WTC11 (cell line): ENCODE data around the gene MADD. TPM values are rescaled to one million over a fixed set of nuclear protein-coding genes. Genes with fewer than 3 reads are reported as not detected.

Experiments
- ATAC-seq: fragments of 200-7000 bp; cut with Tn5 transposase; 2 replicates; pipeline ENCODE4 v1.10.0; 2021; ENCODE audit warnings: mild to moderate bottlenecking, moderate library complexity
- CTCF ChIA-PET: fragments of 300-600 bp; sonication (Branson Sonifier 250); formaldehyde crosslinking; loops from one replicate; lab custom pipeline; 2021; ENCODE audit warnings: antibody characterized with exemption; lab: Charles Lee
- POLR2A ChIA-PET: fragments of 350-600 bp; sonication (Branson Sonifier 250); formaldehyde crosslinking; loops from one replicate; lab custom pipeline; 2021; ENCODE audit warnings: antibody characterized with exemption; lab: Charles Lee
- DNase-seq: peaks from one replicate; pipeline ENCODE4 v3.0.0; 2021; ENCODE audit warnings: low spot score
- H3K27ac Mint-ChIP-seq: 2 replicates; pipeline ENCODE4 v1.8.0; 2021; ENCODE audit warnings: mixed read lengths
- H3K27me3 Mint-ChIP-seq: 2 replicates; pipeline ENCODE4 v1.8.0; 2021; ENCODE audit warnings: low read depth, mild to moderate bottlenecking, moderate library complexity, mixed read lengths
- H3K36me3 Mint-ChIP-seq: 2 replicates; pipeline ENCODE4 v1.8.0; 2021; ENCODE audit warnings: mixed read lengths
- H3K4me1 Mint-ChIP-seq: 2 replicates; pipeline ENCODE4 v1.8.0; 2022; ENCODE audit warnings: mixed read lengths
- H3K4me3 Mint-ChIP-seq: 2 replicates; pipeline ENCODE4 v1.8.0; 2021; ENCODE audit warnings: mild to moderate bottlenecking, moderate library complexity, mixed read lengths
- H3K9me3 Mint-ChIP-seq: 2 replicates; pipeline ENCODE4 v1.8.0; 2021; ENCODE audit warnings: mixed read lengths
- CREB1 ChIP-seq: sonication (generic); formaldehyde crosslinking; IDR thresholded peaks from 2 replicates; pipeline ENCODE4 v1.8.0; 2023; ENCODE audit warnings: mild to moderate bottlenecking, missing genetic modification reagents
- CREM ChIP-seq: sonication (generic); formaldehyde crosslinking; IDR thresholded peaks from 2 replicates; pipeline ENCODE4 v1.8.1; 2022; ENCODE audit warnings: mild to moderate bottlenecking, missing genetic modification reagents, moderate library complexity
- EMX1 ChIP-seq: fragments of 250-450 bp; sonication (Bioruptor Pico); IDR thresholded peaks from 2 replicates; pipeline ENCODE4 v1.8.0; 2021; ENCODE audit warnings: mild to moderate bottlenecking
- ETV6 ChIP-seq: sonication (generic); formaldehyde crosslinking; IDR thresholded peaks from 2 replicates; pipeline ENCODE4 v1.8.1; 2022; ENCODE audit warnings: mild to moderate bottlenecking, missing genetic modification reagents
- FOXK1 ChIP-seq: sonication (generic); formaldehyde crosslinking; IDR thresholded peaks from 2 replicates; pipeline ENCODE4 v1.8.0; 2022; ENCODE audit warnings: mild to moderate bottlenecking, moderate library complexity, missing genetic modification reagents
- GABPB1 ChIP-seq: sonication (generic); formaldehyde crosslinking; IDR thresholded peaks from 2 replicates; pipeline ENCODE4 v1.8.1; 2023; ENCODE audit warnings: mild to moderate bottlenecking, missing genetic modification reagents
- GTF2I ChIP-seq: fragments of 250-450 bp; sonication (Bioruptor Pico); conservative IDR thresholded peaks from 2 replicates; pipeline ENCODE4 v1.4.0; 2021; ENCODE audit warnings: mild to moderate bottlenecking
- HMGA2 ChIP-seq: fragments of 250-450 bp; sonication (Bioruptor Pico); IDR thresholded peaks from 2 replicates; pipeline ENCODE4 v1.4.0; 2021; ENCODE audit warnings: mild to moderate bottlenecking, moderate library complexity
- IRF2 ChIP-seq: sonication (generic); formaldehyde crosslinking; IDR thresholded peaks from 2 replicates; pipeline ENCODE4 v1.8.0; 2022; ENCODE audit warnings: low read depth, missing genetic modification reagents, borderline replicate concordance
- KAT7 ChIP-seq: sonication (generic); formaldehyde crosslinking; IDR thresholded peaks from 2 replicates; pipeline ENCODE4 v1.8.1; 2023; ENCODE audit warnings: missing genetic modification reagents, mild to moderate bottlenecking, borderline replicate concordance
- MYBL2 ChIP-seq: sonication (generic); formaldehyde crosslinking; IDR thresholded peaks from 2 replicates; pipeline ENCODE4 v1.8.1; 2023; ENCODE audit warnings: mild to moderate bottlenecking, moderate library complexity, missing genetic modification reagents
- NFATC4 ChIP-seq: fragments of 250-450 bp; sonication (Bioruptor Pico); IDR thresholded peaks from 2 replicates; pipeline ENCODE4 v1.9.0; 2021; ENCODE audit warnings: mild to moderate bottlenecking
- NFE2L1 ChIP-seq: sonication (generic); formaldehyde crosslinking; IDR thresholded peaks from 2 replicates; pipeline ENCODE4 v1.8.1; 2023; ENCODE audit warnings: missing genetic modification reagents
- NFYB ChIP-seq: sonication (generic); formaldehyde crosslinking; conservative IDR thresholded peaks from 2 replicates; pipeline ENCODE4 v1.8.0; 2022; ENCODE audit warnings: low read depth, missing genetic modification reagents
- RORB ChIP-seq: fragments of 250-450 bp; sonication (Bioruptor Pico); IDR thresholded peaks from 2 replicates; pipeline ENCODE4 v1.9.0; 2021; ENCODE audit warnings: mild to moderate bottlenecking
- SMAD3 ChIP-seq: sonication (generic); formaldehyde crosslinking; IDR thresholded peaks from 2 replicates; pipeline ENCODE4 v1.8.0; 2022; ENCODE audit warnings: missing genetic modification reagents, mild to moderate bottlenecking, borderline replicate concordance
- SOX15 ChIP-seq: fragments of 250-450 bp; sonication (Bioruptor Pico); IDR thresholded peaks from 2 replicates; pipeline ENCODE4 v1.9.0; 2021; ENCODE audit warnings: mild to moderate bottlenecking
- TCF7 ChIP-seq: sonication (generic); formaldehyde crosslinking; IDR thresholded peaks from 2 replicates; pipeline ENCODE4 v1.8.0; 2022; ENCODE audit warnings: mild to moderate bottlenecking, low read depth, missing genetic modification reagents, moderate library complexity
- TP53 ChIP-seq: sonication (generic); formaldehyde crosslinking; IDR thresholded peaks from 2 replicates; pipeline ENCODE4 v1.8.1; 2023; ENCODE audit warnings: mild to moderate bottlenecking, missing genetic modification reagents
- ZNF138 ChIP-seq: sonication (generic); formaldehyde crosslinking; conservative IDR thresholded peaks from 2 replicates; pipeline ENCODE4 v1.8.1; 2022; ENCODE audit warnings: mild to moderate bottlenecking, moderate library complexity, missing genetic modification reagents
- ZNF317 ChIP-seq: sonication (generic); formaldehyde crosslinking; IDR thresholded peaks from 2 replicates; pipeline ENCODE4 v1.8.1; 2023; ENCODE audit warnings: low read depth, mild to moderate bottlenecking, moderate library complexity, missing genetic modification reagents, borderline replicate concordance
- ZNF396 ChIP-seq: fragments of 250-450 bp; sonication (Bioruptor Pico); IDR thresholded peaks from 2 replicates; pipeline ENCODE4 v1.8.0; 2021; ENCODE audit warnings: mild to moderate bottlenecking, moderate library complexity, borderline replicate concordance
- ZNF416 ChIP-seq: fragments of 250-450 bp; sonication (Bioruptor Pico); IDR thresholded peaks from 2 replicates; pipeline ENCODE4 v1.9.0; 2021; ENCODE audit warnings: mild to moderate bottlenecking, inconsistent platforms
- total RNA-seq: library from RNA; stranded (reverse); gene quantifications from 3 replicates; pipeline ENCODE4 v1.2.3, GENCODE V29; 2021
- TF ChIP-seq, protein P1 (sequence below): sonication (generic); formaldehyde crosslinking; IDR thresholded peaks from 2 replicates; pipeline ENCODE4 v1.8.0; 2022; ENCODE audit warnings: mild to moderate bottlenecking, missing genetic modification reagents
- TF ChIP-seq, protein P2 (sequence below): fragments of 250-450 bp; sonication (Bioruptor Pico); IDR thresholded peaks from 2 replicates; pipeline ENCODE4 v1.9.0; 2021; ENCODE audit warnings: moderate library complexity, mild to moderate bottlenecking, inconsistent platforms, borderline replicate concordance
- TF ChIP-seq, protein P3 (sequence below): sonication (generic); formaldehyde crosslinking; conservative IDR thresholded peaks from 2 replicates; pipeline ENCODE4 v1.8.1; 2023; ENCODE audit warnings: mild to moderate bottlenecking, low read depth, missing genetic modification reagents, moderate library complexity
- TF ChIP-seq, protein P4 (sequence below): sonication (generic); formaldehyde crosslinking; IDR thresholded peaks from 2 replicates; pipeline ENCODE4 v1.8.1; 2022; ENCODE audit warnings: mild to moderate bottlenecking, missing genetic modification reagents, moderate library complexity, borderline replicate concordance
- TF ChIP-seq, protein P5 (sequence below): fragments of 250-450 bp; sonication (Bioruptor Pico); IDR thresholded peaks from 2 replicates; pipeline ENCODE4 v1.9.0; 2021; ENCODE audit warnings: mild to moderate bottlenecking

Gene MADD
- total RNA-seq, 1 experiment from 2014 or later = 47.5 TPM

DNA sequence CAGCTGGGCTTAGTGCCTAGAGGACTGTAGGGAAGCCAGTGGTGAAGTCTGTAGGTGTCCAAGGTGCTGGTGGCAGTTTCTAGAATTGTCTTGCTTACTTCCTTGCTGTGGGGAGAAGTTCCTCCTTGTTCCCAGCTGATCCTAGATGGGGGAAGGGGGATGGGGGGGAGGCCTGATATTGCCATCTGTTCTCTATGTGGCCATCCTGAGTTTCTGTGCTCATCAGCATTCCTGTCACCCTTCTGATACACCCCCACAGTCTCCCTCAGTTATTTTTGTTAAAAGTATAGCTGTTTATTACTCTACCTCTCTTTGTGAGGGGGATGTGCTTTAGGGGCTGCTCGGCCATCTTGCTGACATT lies 36.5 kb downstream of the MADD start:
- no peaks in the 10 kb centered on the region for H3K4me1 Mint-ChIP-seq
- TF ChIP-seq FOXK1 (CRISPR knock-in tag) = no peak
- TF ChIP-seq NFE2L1 = no peak
- TF ChIP-seq, protein P1, sequence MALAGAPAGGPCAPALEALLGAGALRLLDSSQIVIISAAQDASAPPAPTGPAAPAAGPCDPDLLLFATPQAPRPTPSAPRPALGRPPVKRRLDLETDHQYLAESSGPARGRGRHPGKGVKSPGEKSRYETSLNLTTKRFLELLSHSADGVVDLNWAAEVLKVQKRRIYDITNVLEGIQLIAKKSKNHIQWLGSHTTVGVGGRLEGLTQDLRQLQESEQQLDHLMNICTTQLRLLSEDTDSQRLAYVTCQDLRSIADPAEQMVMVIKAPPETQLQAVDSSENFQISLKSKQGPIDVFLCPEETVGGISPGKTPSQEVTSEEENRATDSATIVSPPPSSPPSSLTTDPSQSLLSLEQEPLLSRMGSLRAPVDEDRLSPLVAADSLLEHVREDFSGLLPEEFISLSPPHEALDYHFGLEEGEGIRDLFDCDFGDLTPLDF (CRISPR knock-in tag) = no peak
- no peak for TF ChIP-seq TP53 (CRISPR knock-in tag)
- TF ChIP-seq, protein P2, sequence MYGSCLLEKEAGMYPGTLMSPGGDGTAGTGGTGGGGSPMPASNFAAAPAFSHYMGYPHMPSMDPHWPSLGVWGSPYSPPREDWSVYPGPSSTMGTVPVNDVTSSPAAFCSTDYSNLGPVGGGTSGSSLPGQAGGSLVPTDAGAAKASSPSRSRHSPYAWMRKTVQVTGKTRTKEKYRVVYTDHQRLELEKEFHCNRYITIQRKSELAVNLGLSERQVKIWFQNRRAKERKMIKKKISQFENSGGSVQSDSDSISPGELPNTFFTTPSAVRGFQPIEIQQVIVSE (CRISPR knock-in tag) = no peak
- TF ChIP-seq, protein P3, sequence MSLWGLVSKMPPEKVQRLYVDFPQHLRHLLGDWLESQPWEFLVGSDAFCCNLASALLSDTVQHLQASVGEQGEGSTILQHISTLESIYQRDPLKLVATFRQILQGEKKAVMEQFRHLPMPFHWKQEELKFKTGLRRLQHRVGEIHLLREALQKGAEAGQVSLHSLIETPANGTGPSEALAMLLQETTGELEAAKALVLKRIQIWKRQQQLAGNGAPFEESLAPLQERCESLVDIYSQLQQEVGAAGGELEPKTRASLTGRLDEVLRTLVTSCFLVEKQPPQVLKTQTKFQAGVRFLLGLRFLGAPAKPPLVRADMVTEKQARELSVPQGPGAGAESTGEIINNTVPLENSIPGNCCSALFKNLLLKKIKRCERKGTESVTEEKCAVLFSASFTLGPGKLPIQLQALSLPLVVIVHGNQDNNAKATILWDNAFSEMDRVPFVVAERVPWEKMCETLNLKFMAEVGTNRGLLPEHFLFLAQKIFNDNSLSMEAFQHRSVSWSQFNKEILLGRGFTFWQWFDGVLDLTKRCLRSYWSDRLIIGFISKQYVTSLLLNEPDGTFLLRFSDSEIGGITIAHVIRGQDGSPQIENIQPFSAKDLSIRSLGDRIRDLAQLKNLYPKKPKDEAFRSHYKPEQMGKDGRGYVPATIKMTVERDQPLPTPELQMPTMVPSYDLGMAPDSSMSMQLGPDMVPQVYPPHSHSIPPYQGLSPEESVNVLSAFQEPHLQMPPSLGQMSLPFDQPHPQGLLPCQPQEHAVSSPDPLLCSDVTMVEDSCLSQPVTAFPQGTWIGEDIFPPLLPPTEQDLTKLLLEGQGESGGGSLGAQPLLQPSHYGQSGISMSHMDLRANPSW (CRISPR knock-in tag) = no peak
- TF ChIP-seq, protein P4, sequence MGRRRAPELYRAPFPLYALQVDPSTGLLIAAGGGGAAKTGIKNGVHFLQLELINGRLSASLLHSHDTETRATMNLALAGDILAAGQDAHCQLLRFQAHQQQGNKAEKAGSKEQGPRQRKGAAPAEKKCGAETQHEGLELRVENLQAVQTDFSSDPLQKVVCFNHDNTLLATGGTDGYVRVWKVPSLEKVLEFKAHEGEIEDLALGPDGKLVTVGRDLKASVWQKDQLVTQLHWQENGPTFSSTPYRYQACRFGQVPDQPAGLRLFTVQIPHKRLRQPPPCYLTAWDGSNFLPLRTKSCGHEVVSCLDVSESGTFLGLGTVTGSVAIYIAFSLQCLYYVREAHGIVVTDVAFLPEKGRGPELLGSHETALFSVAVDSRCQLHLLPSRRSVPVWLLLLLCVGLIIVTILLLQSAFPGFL (CRISPR knock-in tag) = no peak
- TF ChIP-seq KAT7 (CRISPR knock-in tag) = no peak
- TF ChIP-seq SMAD3 (CRISPR knock-in tag) = no peak
- no peak for TF ChIP-seq ZNF317 (CRISPR knock-in tag)
- TF ChIP-seq CREM (CRISPR knock-in tag) = no peak
- TF ChIP-seq SOX15 (CRISPR knock-in tag) = no peak
- no peak for TF ChIP-seq MYBL2
- TF ChIP-seq, protein P5, sequence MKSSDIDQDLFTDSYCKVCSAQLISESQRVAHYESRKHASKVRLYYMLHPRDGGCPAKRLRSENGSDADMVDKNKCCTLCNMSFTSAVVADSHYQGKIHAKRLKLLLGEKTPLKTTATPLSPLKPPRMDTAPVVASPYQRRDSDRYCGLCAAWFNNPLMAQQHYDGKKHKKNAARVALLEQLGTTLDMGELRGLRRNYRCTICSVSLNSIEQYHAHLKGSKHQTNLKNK (CRISPR knock-in tag) = no peak
- no peak for TF ChIP-seq ETV6 (CRISPR knock-in tag)
- TF ChIP-seq ZNF138 (CRISPR knock-in tag) = no peak
- TF ChIP-seq HMGA2 (CRISPR knock-in tag) = no peak
- TF ChIP-seq CREB1 = no peak
- no peaks in the 10 kb centered on the region for H3K27me3 Mint-ChIP-seq
- ChIA-PET CTCF (interaction anchor here (1.8 kb wide), 1 partner anchor 49 kb away, joined by 7 read pairs; no protein-coding TSS in a partner anchor), POLR2A (interaction anchor here (1.3 kb wide), 1 partner anchor 47 kb away, joined by 3 read pairs; no protein-coding TSS in a partner anchor)
- peaks cover 57% of the 10 kb centered on the region for H3K36me3 Mint-ChIP-seq
- no peak overlapping the region for H3K27ac Mint-ChIP-seq
- no peak for ATAC-seq
- DNase-seq = no peak
- peaks cover 11% of the 10 kb centered on the region for H3K9me3 Mint-ChIP-seq
- no peak overlapping the region for H3K4me3 Mint-ChIP-seq

DNA sequence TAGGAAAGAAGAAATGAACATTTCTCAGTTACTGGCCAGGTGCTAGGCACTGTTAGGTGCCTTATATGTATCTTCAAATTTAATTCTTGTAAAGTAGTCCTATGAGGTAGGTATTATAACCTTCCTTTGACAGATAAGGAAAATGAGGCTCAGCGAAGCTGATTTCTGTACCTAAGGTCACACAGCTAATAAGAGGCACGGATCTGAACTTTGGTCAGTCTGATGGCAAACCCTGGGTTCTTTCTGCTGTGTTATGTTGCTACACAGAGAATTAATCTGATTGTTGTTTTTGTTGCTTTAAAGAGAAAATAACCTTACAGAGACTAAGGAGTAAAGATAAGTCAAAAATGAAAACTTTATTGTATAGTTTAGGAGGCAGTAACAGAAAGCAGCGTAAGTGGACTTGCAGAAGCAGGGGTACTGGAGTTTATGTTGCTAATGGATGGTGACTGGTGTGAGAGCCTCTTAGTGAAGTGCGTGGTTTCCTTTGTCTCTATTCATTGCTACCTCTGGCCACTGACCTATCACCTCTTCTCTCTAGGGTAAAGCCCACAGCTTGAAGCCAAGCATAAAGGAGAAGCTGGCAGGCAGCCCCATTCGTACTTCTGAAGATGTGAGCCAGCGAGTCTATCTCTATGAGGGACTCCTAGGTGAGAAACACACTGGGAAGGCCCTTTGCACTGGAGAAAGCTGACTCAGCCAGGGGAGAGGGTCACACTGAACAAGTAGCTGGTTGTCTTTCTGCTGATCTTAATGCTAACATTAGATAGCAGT lies 38.3 kb downstream of the MADD start:
- DNase-seq = no peak
- no peak overlapping the region for H3K4me3 Mint-ChIP-seq

More for the DNA sequence above, 38.3 kb downstream of the MADD start:
- ChIA-PET CTCF (interaction anchor here (1.1 kb wide), 1 partner anchor 99 kb away, joined by 3 read pairs; no protein-coding TSS in a partner anchor), POLR2A (interaction anchor here (0.6 to 0.7 kb wide), 2 partner anchors 38 to 47 kb away, joined by 3 read pairs; partner anchors contain the start of gene MADD)
- no peak for TF ChIP-seq TCF7 (CRISPR knock-in tag)
- TF ChIP-seq RORB (CRISPR knock-in tag) = no peak
- TF ChIP-seq ZNF416 (CRISPR knock-in tag) = no peak
- TF ChIP-seq GABPB1 (CRISPR knock-in tag) = no peak
- TF ChIP-seq NFATC4 (CRISPR knock-in tag) = no peak
- no peak for TF ChIP-seq NFYB (CRISPR knock-in tag)
- no peak for TF ChIP-seq MYBL2
- TF ChIP-seq EMX1 = no peak
- no peak for TF ChIP-seq ZNF396 (CRISPR knock-in tag)
- TF ChIP-seq ZNF138 (CRISPR knock-in tag) = no peak
- TF ChIP-seq CREM (CRISPR knock-in tag) = no peak
- TF ChIP-seq IRF2 (CRISPR knock-in tag) = no peak
- TF ChIP-seq GTF2I (CRISPR knock-in tag) = no peak
- H3K27me3 Mint-ChIP-seq = no peaks in the 10 kb centered on the region
- peaks cover 50% of the 10 kb centered on the region for H3K36me3 Mint-ChIP-seq
- H3K4me1 Mint-ChIP-seq = no peaks in the 10 kb centered on the region
- no peaks in the 10 kb centered on the region for H3K9me3 Mint-ChIP-seq
- no peak for ATAC-seq
- H3K27ac Mint-ChIP-seq = no peak overlapping the region
